Activated B cell treated with CpG ODN at 0.5 μM for 24 hours (primary cell): ENCODE results near the gene PCDHGA10. TPM values are rescaled to one million over a fixed set of nuclear protein-coding genes. Genes with fewer than 3 reads are reported as not detected.

Source experiments
- ATAC-seq: fragments of 200-7000 bp; cut with Tn5 transposase; one replicate; pipeline ENCODE4 v1.10.0; 2021; ENCODE audit warnings: low read depth, mild to moderate bottlenecking, moderate library complexity
- CTCF ChIA-PET: fragments of 350-600 bp; sonication (Branson Sonifier 250); formaldehyde crosslinking; loops from one replicate; lab custom pipeline; 2021; ENCODE audit warnings: antibody characterized with exemption; lab: Charles Lee
- POLR2A ChIA-PET: fragments of 350-600 bp; sonication (Branson Sonifier 250); formaldehyde crosslinking; loops from one replicate; lab custom pipeline; 2021; ENCODE audit warnings: antibody characterized with exemption; lab: Charles Lee
- DNase-seq: peaks from one replicate; pipeline ENCODE4 v3.0.0; 2022
- H3K27ac Mint-ChIP-seq: one replicate; pipeline ENCODE4 v1.8.0; 2020; ENCODE audit warnings: mixed read lengths
- H3K27me3 Mint-ChIP-seq: one replicate; pipeline ENCODE4 v1.8.0; 2021; ENCODE audit warnings: mixed read lengths
- H3K36me3 Mint-ChIP-seq: one replicate; pipeline ENCODE4 v1.8.0; 2021; ENCODE audit warnings: low read depth, mixed read lengths
- H3K4me1 Mint-ChIP-seq: one replicate; pipeline ENCODE4 v1.8.0; 2021; ENCODE audit warnings: mixed read lengths
- H3K4me3 Mint-ChIP-seq: one replicate; pipeline ENCODE4 v1.8.0; 2020; ENCODE audit warnings: mild to moderate bottlenecking, mixed read lengths
- H3K9me3 Mint-ChIP-seq: one replicate; pipeline ENCODE4 v1.8.0; 2020; ENCODE audit warnings: mixed read lengths
- intact Hi-C: fragments of 100-400 bp; cut with micrococcal nuclease; formaldehyde crosslinking; loops from one replicate; pipeline ENCODE4 v1.15.1; 2024
- total RNA-seq: library from RNA; stranded (reverse); gene quantifications from 2 replicates; pipeline ENCODE4 v1.2.3, GENCODE V29; 2022
- TF ChIP-seq, protein P1 (sequence below): fragments of 200-600 bp; IDR thresholded peaks from one replicate; pipeline ENCODE4 v1.8.0; 2022; ENCODE audit warnings: antibody characterized with exemption, mild to moderate bottlenecking

PCDHGA10 gene
- total RNA-seq = 1.2 and 1.3 TPM in 2 replicates

DNA sequence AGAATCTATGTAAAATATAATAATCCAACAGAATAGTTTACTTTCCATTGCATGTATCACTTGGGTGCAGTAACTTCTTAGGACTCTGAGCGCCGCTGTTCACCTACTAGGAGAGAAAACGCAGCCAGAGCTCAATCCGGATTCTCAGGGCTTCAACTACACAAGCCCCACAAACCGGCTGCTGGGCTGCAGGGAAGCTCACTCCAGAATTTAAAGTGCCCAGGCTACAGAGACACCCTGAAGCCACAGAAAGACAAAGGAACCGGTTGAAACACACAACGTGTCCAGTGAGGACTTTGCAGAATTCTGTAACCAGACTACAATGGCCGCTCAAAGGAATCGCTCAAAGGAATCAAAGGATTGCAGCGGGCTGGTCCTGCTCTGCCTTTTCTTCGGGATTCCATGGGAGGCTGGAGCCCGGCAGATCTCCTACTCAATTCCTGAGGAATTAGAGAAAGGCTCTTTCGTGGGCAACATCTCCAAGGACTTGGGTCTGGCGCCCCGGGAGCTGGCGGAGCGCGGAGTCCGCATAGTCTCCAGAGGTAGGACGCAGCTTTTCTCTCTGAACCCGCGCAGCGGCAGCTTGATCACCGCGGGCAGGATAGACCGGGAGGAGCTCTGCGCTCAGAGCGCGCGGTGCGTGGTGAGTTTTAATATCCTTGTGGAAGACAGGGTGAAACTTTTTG is at the start of gene PCDHGA10:
Gene PCDHGA10 (plus strand): TSS at position 134 of the 686 bp plus-strand sequence. CDS start 189 bp downstream, at position 323.
- Mint-ChIP-seq H3K9me3 (peaks cover 12% of the 10 kb centered on the region), H3K4me3 (peak within 1 kb of the TSS; percentile 86), H3K4me1 (peaks cover 21% of the 10 kb centered on the region), H3K27ac (peak within 1 kb of the TSS; percentile 41), H3K27me3 (peaks cover 52% of the 10 kb centered on the region), H3K36me3 (peaks cover 2% of the 10 kb centered on the region)
- no peak for DNase-seq
- intact Hi-C loops = loop anchor here (1.0 to 10.0 kb wide), 5 partner anchors 41 to 462 kb away; partner anchors contain the start of genes PCDH1, PCDHGA6, PCDHGB3 and TAF7
- TF ChIP-seq, protein P1, sequence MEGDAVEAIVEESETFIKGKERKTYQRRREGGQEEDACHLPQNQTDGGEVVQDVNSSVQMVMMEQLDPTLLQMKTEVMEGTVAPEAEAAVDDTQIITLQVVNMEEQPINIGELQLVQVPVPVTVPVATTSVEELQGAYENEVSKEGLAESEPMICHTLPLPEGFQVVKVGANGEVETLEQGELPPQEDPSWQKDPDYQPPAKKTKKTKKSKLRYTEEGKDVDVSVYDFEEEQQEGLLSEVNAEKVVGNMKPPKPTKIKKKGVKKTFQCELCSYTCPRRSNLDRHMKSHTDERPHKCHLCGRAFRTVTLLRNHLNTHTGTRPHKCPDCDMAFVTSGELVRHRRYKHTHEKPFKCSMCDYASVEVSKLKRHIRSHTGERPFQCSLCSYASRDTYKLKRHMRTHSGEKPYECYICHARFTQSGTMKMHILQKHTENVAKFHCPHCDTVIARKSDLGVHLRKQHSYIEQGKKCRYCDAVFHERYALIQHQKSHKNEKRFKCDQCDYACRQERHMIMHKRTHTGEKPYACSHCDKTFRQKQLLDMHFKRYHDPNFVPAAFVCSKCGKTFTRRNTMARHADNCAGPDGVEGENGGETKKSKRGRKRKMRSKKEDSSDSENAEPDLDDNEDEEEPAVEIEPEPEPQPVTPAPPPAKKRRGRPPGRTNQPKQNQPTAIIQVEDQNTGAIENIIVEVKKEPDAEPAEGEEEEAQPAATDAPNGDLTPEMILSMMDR = no peak
- POLR2A ChIA-PET = interaction anchor here (1.0 kb wide), 1 partner anchor 145 kb away, joined by 5 read pairs; no protein-coding TSS in a partner anchor
- peak; percentile 66 for ATAC-seq
- CTCF ChIA-PET = interaction anchor here (0.5 to 3.6 kb wide), 15 partner anchors 8 to 238 kb away, joined by 3 to 38 read pairs (median 4); partner anchors contain the start of genes FCHSD1, PCDHGA11, PCDHGA12 and PCDHGC3

DNA sequence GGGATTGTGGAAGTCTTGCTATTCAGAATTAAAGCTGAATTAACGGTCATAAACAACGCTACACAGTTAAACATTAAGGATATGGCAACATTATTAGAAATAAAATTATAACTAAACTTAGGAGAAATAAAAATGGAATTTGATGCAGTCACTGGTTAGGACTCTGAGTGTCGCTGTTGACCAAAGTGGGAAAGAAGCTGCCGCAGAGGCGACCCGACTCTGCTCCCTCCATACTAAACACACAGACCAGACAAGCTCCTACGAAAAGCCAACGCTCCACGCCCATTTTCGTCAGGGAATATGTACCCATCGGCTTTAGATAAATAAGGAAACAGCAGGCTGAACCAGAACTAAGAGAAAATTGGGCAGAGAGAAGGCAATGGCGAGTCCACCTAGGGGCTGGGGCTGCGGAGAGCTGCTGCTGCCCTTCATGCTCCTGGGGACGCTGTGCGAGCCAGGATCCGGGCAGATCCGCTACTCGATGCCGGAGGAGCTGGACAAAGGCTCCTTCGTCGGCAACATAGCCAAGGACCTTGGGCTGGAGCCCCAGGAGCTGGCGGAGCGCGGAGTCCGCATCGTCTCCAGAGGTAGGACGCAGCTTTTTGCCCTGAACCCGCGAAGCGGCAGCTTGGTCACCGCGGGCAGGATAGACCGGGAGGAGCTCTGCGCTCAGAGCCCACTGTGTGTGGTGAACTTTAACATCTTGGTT is 48.7 kb upstream of the PCDHGA10 start, which contains the start of gene PCDHGA5:
Gene PCDHGA5 (plus strand): TSS at position 211 of the 709 bp plus-strand sequence. CDS start 169 bp downstream, at position 380.
- Mint-ChIP-seq H3K27me3 (peaks cover 53% of the 10 kb centered on the region), H3K4me3 (no peak within 1 kb of the TSS), H3K4me1 (peaks cover 8% of the 10 kb centered on the region), H3K36me3 (peaks cover 17% of the 10 kb centered on the region), H3K27ac (no peak within 1 kb of the TSS), H3K9me3 (peaks cover 36% of the 10 kb centered on the region)
- intact Hi-C loops = loop anchor here (5.0 kb wide), 1 partner anchor 37 kb away; no protein-coding TSS in a partner anchor
- TF ChIP-seq, protein P1 = no peak
- POLR2A ChIA-PET = no interaction called here
- ATAC-seq = no peak
- CTCF ChIA-PET = interaction anchor here (1.3 kb wide), 1 partner anchor 57 kb away, joined by 3 read pairs; the partner anchor contains the start of gene PCDHGA11
- DNase-seq = no peak

DNA sequence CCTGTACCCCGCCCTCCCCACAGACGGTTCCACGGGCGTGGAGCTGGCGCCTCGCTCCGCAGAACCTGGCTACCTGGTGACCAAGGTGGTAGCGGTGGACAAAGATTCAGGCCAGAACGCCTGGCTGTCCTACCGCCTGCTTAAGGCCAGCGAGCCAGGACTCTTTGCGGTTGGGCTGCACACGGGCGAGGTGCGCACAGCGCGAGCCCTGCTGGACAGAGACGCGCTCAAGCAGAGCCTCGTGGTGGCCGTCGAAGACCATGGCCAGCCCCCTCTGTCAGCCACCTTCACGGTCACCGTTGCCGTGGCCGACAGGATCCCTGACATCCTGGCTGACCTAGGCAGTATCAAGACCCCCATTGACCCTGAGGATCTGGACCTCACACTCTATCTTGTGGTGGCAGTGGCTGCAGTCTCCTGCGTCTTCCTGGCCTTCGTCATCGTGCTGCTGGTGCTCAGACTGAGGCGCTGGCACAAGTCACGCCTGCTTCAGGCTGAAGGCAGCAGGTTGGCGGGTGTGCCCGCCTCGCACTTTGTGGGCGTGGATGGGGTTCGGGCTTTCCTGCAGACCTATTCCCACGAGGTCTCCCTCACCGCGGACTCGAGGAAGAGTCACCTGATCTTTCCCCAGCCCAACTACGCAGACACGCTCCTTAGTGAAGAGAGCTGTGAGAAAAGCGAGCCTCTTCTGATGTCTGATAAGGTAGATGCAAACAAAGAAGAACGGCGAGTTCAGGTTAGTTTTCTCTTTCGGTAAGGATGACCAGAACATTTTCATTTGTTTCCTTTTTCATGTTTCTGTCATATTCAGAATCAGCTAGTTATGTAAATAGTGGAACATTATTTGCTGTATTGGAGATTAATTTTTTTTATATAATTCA is 46.5 kb upstream of the PCDHGA10 start:
- Mint-ChIP-seq H3K9me3 (peaks cover 29% of the 10 kb centered on the region), H3K4me1 (peaks cover 14% of the 10 kb centered on the region), H3K36me3 (peaks cover 12% of the 10 kb centered on the region), H3K4me3 (no peak overlapping the region), H3K27ac (no peak overlapping the region), H3K27me3 (peaks cover 55% of the 10 kb centered on the region)
- no peak for DNase-seq
- TF ChIP-seq, protein P1 = no peak
- POLR2A ChIA-PET = interaction anchor here (0.8 kb wide), 1 partner anchor 189 kb away, joined by 3 read pairs; the partner anchor contains the start of gene PCDHB8
- CTCF ChIA-PET = no interaction called here
- no peak for ATAC-seq
- intact Hi-C loops = no loop called here

DNA sequence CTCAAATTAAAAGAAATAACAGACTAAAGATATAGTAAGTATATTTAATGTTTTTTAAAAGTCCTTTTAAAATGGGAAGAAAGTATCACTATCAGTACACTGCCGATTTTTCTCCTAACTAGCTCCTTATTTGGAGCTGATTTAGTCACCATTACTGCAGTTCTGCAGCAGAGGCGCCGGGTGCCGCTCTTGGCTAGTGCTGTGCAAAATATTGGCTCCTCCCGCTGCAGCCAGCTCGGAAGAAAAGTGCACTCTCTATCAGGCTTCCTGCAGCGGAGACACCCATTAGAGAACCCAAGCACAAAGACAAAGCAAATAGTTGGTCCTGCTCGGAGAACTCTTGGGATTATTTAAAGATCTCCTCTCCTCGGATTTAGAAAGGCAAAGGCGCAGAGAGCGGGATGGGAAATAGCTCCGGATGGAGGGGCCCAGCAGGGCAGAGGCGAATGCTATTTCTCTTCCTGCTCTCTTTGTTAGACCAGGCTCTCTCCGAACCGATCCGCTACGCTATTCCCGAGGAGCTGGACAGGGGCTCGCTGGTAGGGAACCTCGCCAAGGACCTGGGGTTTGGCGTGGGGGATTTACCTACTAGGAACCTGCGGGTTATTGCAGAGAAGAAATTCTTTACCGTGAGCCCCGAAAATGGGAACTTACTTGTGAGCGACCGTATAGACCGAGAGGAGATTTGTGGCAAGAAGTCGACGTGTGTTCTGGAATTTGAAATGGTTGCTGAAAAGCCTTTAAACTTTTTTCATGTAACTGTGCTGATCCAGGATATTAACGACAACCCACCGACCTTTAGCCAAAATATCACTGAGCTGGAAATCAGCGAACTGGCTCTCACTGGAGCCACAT is 42.6 kb upstream of the PCDHGA10 start, which contains the start of gene PCDHGB3:
Gene PCDHGB3 (plus strand): TSS at position 249 of the 855 bp plus-strand sequence. CDS start 153 bp downstream, at position 402.
- TF ChIP-seq, protein P1 = no peak
- intact Hi-C loops = loop anchor here (1.0 to 5.0 kb wide), 2 partner anchors 42 to 194 kb away; partner anchors contain the start of gene PCDHGA10
- CTCF ChIA-PET = interaction anchor here (0.6 to 2.8 kb wide), 12 partner anchors 20 to 508 kb away, joined by 3 to 23 read pairs (median 4); partner anchors contain the start of genes PCDH1, PCDHGB1, PCDHGB5 and TAF7
- H3K4me3 Mint-ChIP-seq = peak within 1 kb of the TSS; percentile 81
- ATAC-seq = peak; percentile 64
- H3K9me3 Mint-ChIP-seq = peaks cover 22% of the 10 kb centered on the region
- H3K4me1 Mint-ChIP-seq = peaks cover 7% of the 10 kb centered on the region
- no peak within 1 kb of the TSS for H3K27ac Mint-ChIP-seq
- H3K36me3 Mint-ChIP-seq = peaks cover 5% of the 10 kb centered on the region
- peaks cover 54% of the 10 kb centered on the region for H3K27me3 Mint-ChIP-seq
- no peak for DNase-seq
- POLR2A ChIA-PET = interaction anchor here (0.6 kb wide), 2 partner anchors 44 to 220 kb away, joined by 3 to 4 read pairs; no protein-coding TSS in a partner anchor
